Duodenal mucosa (tissue), 2 donors: ENCODE data around the gene FFAR2.

Source experiments
- H3K27ac ChIP-seq: one replicate; pipeline ENCODE4 v1.7.0; 2013; ENCODE audit warnings: low read depth, low read length
- H3K27me3 ChIP-seq, 2 donors: one replicate each; pipeline ENCODE4 v1.7.0; 2013; ENCODE audit warnings: low read length in 2 of 2, control low read depth in 1 of 2; ENCODE audit not compliant: insufficient read depth in 2 of 2, control insufficient read depth in 1 of 2
- H3K36me3 ChIP-seq, 2 donors: one replicate each; pipeline ENCODE4 v1.7.0; 2013; ENCODE audit warnings: low read length in 2 of 2, control low read depth in 1 of 2; ENCODE audit not compliant: insufficient read depth in 2 of 2, control insufficient read depth in 1 of 2
- H3K4me1 ChIP-seq, 2 donors: one replicate each; pipeline ENCODE4 v1.7.0; 2013; ENCODE audit warnings: low read length in 2 of 2, control low read depth in 1 of 2; ENCODE audit not compliant: insufficient read depth in 2 of 2, control insufficient read depth in 1 of 2
- H3K4me3 ChIP-seq, 2 donors: one replicate each; pipeline ENCODE4 v1.7.0; 2013; ENCODE audit warnings: low read length in 2 of 2, low read depth in 1 of 2
- H3K9ac ChIP-seq, 2 donors: one replicate each; pipeline ENCODE4 v1.7.0; 2013; ENCODE audit warnings: low read length in 2 of 2, low read depth in 1 of 2
- H3K9me3 ChIP-seq, 2 donors: one replicate each; pipeline ENCODE4 v1.7.0; 2013; ENCODE audit warnings: low read length in 2 of 2, control low read depth in 1 of 2; ENCODE audit not compliant: control insufficient read depth in 1 of 2

Gene FFAR2

GRCh38 chr19:35408284-35409171, 39.5 kb upstream of the FFAR2 start:
- Histone ChIP-seq H3K4me3 (no peak overlapping the region), H3K27ac (no peak overlapping the region), H3K27me3 (no peaks in the 10 kb centered on the region)

GRCh38 chr19:35409191-35409590, 38.9 kb upstream of the FFAR2 start:
- Histone ChIP-seq H3K36me3 (no peaks in the 10 kb centered on the region), H3K4me1 (no peaks in the 10 kb centered on the region), H3K27me3 (no peaks in the 10 kb centered on the region), H3K9me3 (no peaks in the 10 kb centered on the region), H3K9ac (no peak overlapping the region), H3K4me3 (no peak overlapping the region), H3K27ac (no peak overlapping the region)

More at GRCh38 chr19:35408284-35409171, 39.5 kb upstream of the FFAR2 start:
- Histone ChIP-seq H3K36me3 (no peaks in the 10 kb centered on the region), H3K9ac (no peak overlapping the region), H3K9me3 (no peaks in the 10 kb centered on the region), H3K4me1 (no peaks in the 10 kb centered on the region)

GRCh38 chr19:35410487-35410886, 37.6 kb upstream of the FFAR2 start:
- Histone ChIP-seq H3K9ac (no peak overlapping the region), H3K4me1 (no peaks in the 10 kb centered on the region), H3K27ac (no peak overlapping the region), H3K9me3 (no peaks in the 10 kb centered on the region), H3K36me3 (no peaks in the 10 kb centered on the region), H3K27me3 (no peaks in the 10 kb centered on the region), H3K4me3 (no peak overlapping the region)

GRCh38 chr19:35414442-35414841, 33.6 kb upstream of the FFAR2 start:
- Histone ChIP-seq H3K4me1 (peaks cover 6 to 18% of the 10 kb centered on the region in 2 donors), H3K4me3 (no peak overlapping the region), H3K27ac (no peak overlapping the region), H3K27me3 (no peaks in the 10 kb centered on the region), H3K9me3 (no peaks in the 10 kb centered on the region), H3K9ac (no peak overlapping the region), H3K36me3 (no peaks in the 10 kb centered on the region)

- no peaks in the 10 kb centered on the region for H3K9me3 ChIP-seq
- H3K4me1 ChIP-seq: peaks cover 18 to 27% of the 10 kb centered on the region in 2 donors
- no peaks in the 10 kb centered on the region for H3K36me3 ChIP-seq
- H3K9ac ChIP-seq: no peak overlapping the region
- no peak overlapping the region for H3K4me3 ChIP-seq
- H3K27me3 ChIP-seq: no peaks in the 10 kb centered on the region
- no peak overlapping the region for H3K27ac ChIP-seq
Observed at GRCh38 chr19:35416331-35416730, 31.7 kb upstream of the FFAR2 start.

- Histone ChIP-seq H3K9ac (no peak overlapping the region), H3K36me3 (no peaks in the 10 kb centered on the region), H3K4me1 (peaks cover 18 to 30% of the 10 kb centered on the region in 2 donors), H3K27ac (no peak overlapping the region), H3K4me3 (no peak overlapping the region), H3K27me3 (no peaks in the 10 kb centered on the region), H3K9me3 (no peaks in the 10 kb centered on the region)
Observed at GRCh38 chr19:35417278-35417677, 30.8 kb upstream of the FFAR2 start.

GRCh38 chr19:35417713-35418534, 30.1 kb upstream of the FFAR2 start:
- no peak overlapping the region for H3K4me3 ChIP-seq
- no peak overlapping the region for H3K9ac ChIP-seq
- H3K27me3 ChIP-seq: no peaks in the 10 kb centered on the region

GRCh38 chr19:35419046-35419445, 29.0 kb upstream of the FFAR2 start:
- no peaks in the 10 kb centered on the region for H3K27me3 ChIP-seq

More at GRCh38 chr19:35417713-35418534, 30.1 kb upstream of the FFAR2 start:
- Histone ChIP-seq H3K9me3 (no peaks in the 10 kb centered on the region), H3K36me3 (no peaks in the 10 kb centered on the region), H3K27ac (no peak overlapping the region), H3K4me1 (peaks cover 18 to 30% of the 10 kb centered on the region in 2 donors)

GRCh38 chr19:35419805-35420204, 28.3 kb upstream of the FFAR2 start:
- Histone ChIP-seq H3K4me1 (peaks cover 18 to 30% of the 10 kb centered on the region in 2 donors), H3K27ac (no peak overlapping the region), H3K9me3 (no peaks in the 10 kb centered on the region), H3K9ac (peak overlapping the region in 1 of 2 donors; percentile 11), H3K4me3 (no peak overlapping the region), H3K36me3 (no peaks in the 10 kb centered on the region), H3K27me3 (no peaks in the 10 kb centered on the region)

More at GRCh38 chr19:35419046-35419445, 29.0 kb upstream of the FFAR2 start:
- no peak overlapping the region for H3K9ac ChIP-seq
- no peak overlapping the region for H3K4me3 ChIP-seq
- H3K27ac ChIP-seq: no peak overlapping the region
- H3K4me1 ChIP-seq: peaks cover 18 to 30% of the 10 kb centered on the region in 2 donors
- H3K36me3 ChIP-seq: no peaks in the 10 kb centered on the region
- no peaks in the 10 kb centered on the region for H3K9me3 ChIP-seq

- no peak overlapping the region for H3K27ac ChIP-seq
- no peaks in the 10 kb centered on the region for H3K27me3 ChIP-seq
- H3K9me3 ChIP-seq: no peaks in the 10 kb centered on the region
- H3K4me1 ChIP-seq: peaks cover 18 to 30% of the 10 kb centered on the region in 2 donors
- H3K36me3 ChIP-seq: no peaks in the 10 kb centered on the region
- H3K4me3 ChIP-seq: no peak overlapping the region
- H3K9ac ChIP-seq: no peak overlapping the region
Observed at GRCh38 chr19:35421362-35421761, 26.7 kb upstream of the FFAR2 start.
